Retinal pigment epithelial cell (primary cell): Measurements from ENCODE around the gene GCNT4.
A peak's percentile ranks its signal among the peaks of the same experiment; 100 is the strongest.

Experiments used
- DNase-seq: peaks from one replicate; pipeline ENCODE4 v3.0.0-alpha.2; 2010; ENCODE audit warnings: low read depth
- H3K4me3 ChIP-seq: 2 replicates; pipeline ENCODE4 v1.5.1; 2011; ENCODE audit warnings: mild to moderate bottlenecking, low read length, control low read depth, moderate library complexity
- TF ChIP-seq, protein P1 (sequence below): conservative IDR thresholded peaks from 2 replicates; pipeline ENCODE4 v1.5.1; 2011; ENCODE audit warnings: low read depth, low read length, control low read depth, inconsistent platforms

Gene GCNT4

DNA sequence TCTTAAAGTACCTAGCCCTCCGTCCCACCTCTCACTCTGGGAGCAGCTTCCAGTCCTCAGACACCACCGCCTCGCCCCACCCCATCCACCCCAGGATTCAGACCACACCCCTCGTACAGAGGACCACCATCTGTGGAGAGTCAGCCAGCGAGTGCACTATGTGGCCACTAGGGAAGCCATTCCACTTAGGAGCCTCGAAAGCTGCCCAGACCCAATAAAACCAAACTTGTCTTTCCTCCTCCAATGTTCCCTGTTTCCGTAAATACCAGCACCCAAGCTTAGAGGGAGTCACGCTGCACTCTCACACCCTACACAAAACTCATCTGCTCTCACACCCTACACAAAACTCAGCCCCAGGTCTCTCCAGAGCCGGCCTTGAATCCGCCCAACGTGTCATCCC is 1.9 kb downstream of the GCNT4 start:
- TF ChIP-seq, protein P1, sequence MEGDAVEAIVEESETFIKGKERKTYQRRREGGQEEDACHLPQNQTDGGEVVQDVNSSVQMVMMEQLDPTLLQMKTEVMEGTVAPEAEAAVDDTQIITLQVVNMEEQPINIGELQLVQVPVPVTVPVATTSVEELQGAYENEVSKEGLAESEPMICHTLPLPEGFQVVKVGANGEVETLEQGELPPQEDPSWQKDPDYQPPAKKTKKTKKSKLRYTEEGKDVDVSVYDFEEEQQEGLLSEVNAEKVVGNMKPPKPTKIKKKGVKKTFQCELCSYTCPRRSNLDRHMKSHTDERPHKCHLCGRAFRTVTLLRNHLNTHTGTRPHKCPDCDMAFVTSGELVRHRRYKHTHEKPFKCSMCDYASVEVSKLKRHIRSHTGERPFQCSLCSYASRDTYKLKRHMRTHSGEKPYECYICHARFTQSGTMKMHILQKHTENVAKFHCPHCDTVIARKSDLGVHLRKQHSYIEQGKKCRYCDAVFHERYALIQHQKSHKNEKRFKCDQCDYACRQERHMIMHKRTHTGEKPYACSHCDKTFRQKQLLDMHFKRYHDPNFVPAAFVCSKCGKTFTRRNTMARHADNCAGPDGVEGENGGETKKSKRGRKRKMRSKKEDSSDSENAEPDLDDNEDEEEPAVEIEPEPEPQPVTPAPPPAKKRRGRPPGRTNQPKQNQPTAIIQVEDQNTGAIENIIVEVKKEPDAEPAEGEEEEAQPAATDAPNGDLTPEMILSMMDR = peak; percentile 50
- DNase-seq = no peak
- H3K4me3 ChIP-seq = no peak overlapping the region

DNA sequence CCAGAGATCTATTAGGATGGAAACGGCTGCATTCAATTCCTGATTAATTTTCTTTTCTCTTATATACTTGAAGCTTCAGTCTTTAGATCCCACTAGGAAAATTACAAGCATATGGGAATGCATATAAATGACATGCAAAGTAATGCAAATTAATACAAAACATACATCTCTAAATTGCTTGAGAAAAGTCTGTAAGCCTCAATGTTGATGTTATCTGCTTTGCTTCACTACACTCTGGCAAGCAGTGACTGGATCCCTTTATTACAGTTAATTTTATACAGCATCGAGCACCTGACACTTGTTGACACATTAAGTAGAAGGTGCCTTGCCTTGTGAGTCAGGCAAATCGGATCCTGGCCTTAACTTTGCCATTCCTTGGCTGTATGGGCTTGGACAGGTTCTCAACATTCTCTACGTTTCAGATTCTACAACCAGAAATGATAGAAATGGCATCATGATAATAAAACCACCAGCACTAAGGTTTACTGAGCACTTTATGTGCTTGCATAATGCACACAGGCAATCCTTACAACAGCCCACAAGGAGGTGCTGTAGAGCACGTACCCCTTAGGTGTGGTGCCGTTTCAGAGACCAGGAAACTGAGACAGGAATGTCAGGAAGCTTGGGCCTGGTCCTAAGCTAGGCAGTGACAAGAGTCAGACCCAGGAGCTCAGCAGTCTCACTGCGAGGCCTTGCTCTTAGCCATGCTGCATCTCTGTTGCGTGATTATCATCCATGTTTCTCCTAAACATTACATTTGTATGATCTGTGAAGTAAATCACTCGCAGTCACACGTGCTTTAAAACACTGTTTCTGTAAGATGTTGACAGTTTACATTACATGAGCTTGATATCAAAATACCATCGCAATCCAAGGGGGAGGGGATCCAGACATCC is 2.7 kb downstream of the GCNT4 start:
- TF ChIP-seq, protein P1 = peak; percentile 93
- no peak for DNase-seq
- H3K4me3 ChIP-seq = no peak overlapping the region

DNA sequence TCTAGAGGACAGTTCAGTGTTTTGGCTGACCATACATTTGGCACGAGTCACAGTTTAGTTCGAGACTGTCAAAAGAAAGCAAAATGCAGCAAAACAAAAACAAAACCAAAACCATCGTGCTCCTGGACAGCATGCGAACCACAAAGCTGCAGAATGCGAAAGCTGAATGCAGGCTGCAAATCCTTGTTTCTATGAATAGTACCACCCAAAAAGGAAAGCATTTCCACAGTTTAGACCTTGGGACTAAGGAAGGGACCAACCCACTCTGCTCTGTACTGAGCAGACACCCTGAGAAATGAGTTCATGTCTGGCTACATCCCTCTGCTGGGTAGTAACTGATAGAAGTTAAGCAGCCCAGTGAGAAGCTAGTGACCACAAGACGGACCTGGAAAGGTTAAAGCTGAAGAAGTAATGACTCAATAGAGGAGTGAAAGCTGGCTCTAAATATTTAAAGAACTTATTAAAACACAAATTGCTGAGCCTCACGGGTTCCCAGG is 3.9 kb downstream of the GCNT4 start:
- H3K4me3 ChIP-seq = no peak overlapping the region
- no peak for DNase-seq

DNA sequence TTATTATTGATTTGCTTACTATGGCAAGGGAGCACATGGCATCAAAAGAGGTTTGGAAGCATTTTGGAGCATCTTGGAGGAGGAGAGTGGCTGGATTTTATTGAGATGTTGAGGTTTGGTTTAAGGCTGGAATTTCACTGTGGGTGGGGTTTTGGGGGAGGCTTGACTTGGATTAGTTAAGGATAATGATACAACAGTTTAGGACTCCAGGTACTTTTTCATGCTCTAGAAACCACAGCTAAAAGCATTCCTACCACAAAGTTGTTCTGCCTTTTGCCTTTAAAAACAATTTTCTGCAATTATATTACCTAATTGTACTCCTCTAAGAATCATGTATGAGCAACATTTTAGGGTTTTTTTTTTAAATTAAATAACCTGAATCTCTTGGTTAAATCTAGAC is 5.0 kb downstream of the GCNT4 start:
- DNase-seq = no peak
- TF ChIP-seq, protein P1 = no peak
- H3K4me3 ChIP-seq = no peak overlapping the region

More for the DNA sequence above, 3.9 kb downstream of the GCNT4 start:
- TF ChIP-seq, protein P1 = no peak

DNA sequence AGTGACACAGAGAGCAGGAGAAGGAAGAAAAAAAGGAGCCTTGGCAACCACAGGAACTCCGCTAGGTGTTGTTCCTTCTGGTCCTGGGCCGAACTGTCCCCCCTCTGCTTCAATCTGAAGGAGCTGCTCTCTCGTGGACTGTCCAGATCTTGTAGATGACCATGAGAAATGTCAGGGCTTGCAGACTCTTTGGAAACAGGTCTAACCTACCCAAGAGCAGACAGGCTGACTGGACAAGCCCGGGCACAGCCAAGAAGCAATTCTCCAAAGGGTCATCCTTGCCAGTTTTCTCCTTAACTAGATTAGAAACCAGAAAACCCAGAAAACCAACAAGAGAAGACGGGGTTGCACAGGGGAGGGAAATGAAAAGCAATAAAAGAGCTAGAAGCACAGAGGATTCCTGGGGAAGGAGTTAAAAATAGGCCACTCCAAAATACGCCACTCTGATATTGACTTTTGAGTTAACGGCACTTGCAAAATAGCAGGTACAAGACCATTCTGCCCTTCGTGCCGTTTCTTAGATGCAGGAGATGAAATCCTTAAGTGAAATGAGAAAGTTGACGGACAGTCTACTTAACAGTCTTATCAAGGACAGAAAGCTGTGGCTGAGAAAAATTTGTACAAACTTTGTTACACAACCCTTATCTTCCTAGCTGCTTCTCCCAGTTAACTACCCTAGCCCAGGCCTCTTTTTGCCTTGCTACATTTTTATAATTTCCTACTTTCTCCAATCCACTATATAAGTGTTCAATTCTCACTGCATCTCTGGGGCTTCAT is 5.8 kb downstream of the GCNT4 start:
- no peak for DNase-seq
- TF ChIP-seq, protein P1 = no peak
- no peak overlapping the region for H3K4me3 ChIP-seq

DNA sequence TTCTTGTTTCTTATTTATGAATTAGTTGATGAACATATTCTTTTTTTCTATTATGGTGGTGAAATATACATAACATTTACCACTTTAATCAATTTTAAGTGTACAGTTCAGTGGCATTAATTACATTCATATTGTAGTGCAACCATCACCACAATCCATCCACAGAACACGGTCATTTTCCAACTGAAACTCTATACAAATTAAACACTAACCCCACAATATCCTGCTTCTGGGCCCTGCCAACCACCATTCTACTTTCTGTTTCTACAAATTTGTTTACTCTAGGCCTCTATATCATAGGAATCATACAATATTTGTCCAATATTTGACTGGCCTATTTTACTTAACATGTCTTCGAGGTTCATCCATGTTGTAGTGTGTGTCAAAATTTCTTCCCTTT is 7.3 kb downstream of the GCNT4 start:
- TF ChIP-seq, protein P1 = no peak
- no peak overlapping the region for H3K4me3 ChIP-seq
- no peak for DNase-seq
